SU-DHL-6 (cell line): ENCODE results near the gene PALLD.

Experiments
- CTCF ChIP-seq: fragments of 200-600 bp; sonication (generic); IDR thresholded peaks from one replicate; pipeline ENCODE4 v1.5.1; 2017; ENCODE audit warnings: antibody characterized with exemption, mild to moderate bottlenecking, low read length, moderate library complexity; ENCODE audit not compliant: insufficient read depth, poor library complexity, severe bottlenecking
- EZH2phosphoT487 ChIP-seq: fragments of 200-600 bp; sonication (generic), shearing (Covaris generic); conservative IDR thresholded peaks from 2 replicates; pipeline ENCODE4 v1.6.1; 2018; ENCODE audit warnings: mild to moderate bottlenecking, antibody characterized with exemption, low read length, moderate library complexity, mixed read lengths

GRCh38 chr4:168623011-168623410, 126.2 kb downstream of the PALLD start:
- TF ChIP-seq CTCF (no peak), EZH2phosphoT487 (no peak)
